WTC11 (cell line): ENCODE results near the gene ATRX. TPM values are rescaled to one million over a fixed set of nuclear protein-coding genes. Genes with fewer than 3 reads are reported as not detected.
A peak's percentile ranks its signal among the peaks of the same experiment; 100 is the strongest.

Experiments
- ATAC-seq: fragments of 200-7000 bp; cut with Tn5 transposase; 2 replicates; pipeline ENCODE4 v1.10.0; 2021; ENCODE audit warnings: mild to moderate bottlenecking, moderate library complexity
- CTCF ChIA-PET: fragments of 300-600 bp; sonication (Branson Sonifier 250); formaldehyde crosslinking; loops from one replicate; lab custom pipeline; 2021; ENCODE audit warnings: antibody characterized with exemption; lab: Charles Lee
- POLR2A ChIA-PET: fragments of 350-600 bp; sonication (Branson Sonifier 250); formaldehyde crosslinking; loops from one replicate; lab custom pipeline; 2021; ENCODE audit warnings: antibody characterized with exemption; lab: Charles Lee
- DNase-seq: peaks from one replicate; pipeline ENCODE4 v3.0.0; 2021; ENCODE audit warnings: low spot score
- H3K27ac Mint-ChIP-seq: 2 replicates; pipeline ENCODE4 v1.8.0; 2021; ENCODE audit warnings: mixed read lengths
- H3K27me3 Mint-ChIP-seq: 2 replicates; pipeline ENCODE4 v1.8.0; 2021; ENCODE audit warnings: low read depth, mild to moderate bottlenecking, moderate library complexity, mixed read lengths
- H3K36me3 Mint-ChIP-seq: 2 replicates; pipeline ENCODE4 v1.8.0; 2021; ENCODE audit warnings: mixed read lengths
- H3K4me1 Mint-ChIP-seq: 2 replicates; pipeline ENCODE4 v1.8.0; 2022; ENCODE audit warnings: mixed read lengths
- H3K4me3 Mint-ChIP-seq: 2 replicates; pipeline ENCODE4 v1.8.0; 2021; ENCODE audit warnings: mild to moderate bottlenecking, moderate library complexity, mixed read lengths
- H3K9me3 Mint-ChIP-seq: 2 replicates; pipeline ENCODE4 v1.8.0; 2021; ENCODE audit warnings: mixed read lengths
- ATF1 ChIP-seq: sonication (generic); formaldehyde crosslinking; IDR thresholded peaks from 2 replicates; pipeline ENCODE4 v1.8.1; 2023; ENCODE audit warnings: mild to moderate bottlenecking, moderate library complexity, missing genetic modification reagents
- ATF2 ChIP-seq: sonication (generic); formaldehyde crosslinking; IDR thresholded peaks from 2 replicates; pipeline ENCODE4 v1.8.1; 2022; ENCODE audit warnings: low read depth, missing genetic modification reagents, borderline replicate concordance
- CREB1 ChIP-seq: sonication (generic); formaldehyde crosslinking; IDR thresholded peaks from 2 replicates; pipeline ENCODE4 v1.8.0; 2023; ENCODE audit warnings: mild to moderate bottlenecking, missing genetic modification reagents
- E2F5 ChIP-seq: sonication (generic); formaldehyde crosslinking; IDR thresholded peaks from 2 replicates; pipeline ENCODE4 v1.8.1; 2022; ENCODE audit warnings: mild to moderate bottlenecking, moderate library complexity, missing genetic modification reagents
- ELF4 ChIP-seq: sonication (generic); formaldehyde crosslinking; IDR thresholded peaks from 2 replicates; pipeline ENCODE4 v1.8.1; 2022; ENCODE audit warnings: low read depth, mild to moderate bottlenecking, moderate library complexity, missing genetic modification reagents
- EMX1 ChIP-seq: fragments of 250-450 bp; sonication (Bioruptor Pico); IDR thresholded peaks from 2 replicates; pipeline ENCODE4 v1.8.0; 2021; ENCODE audit warnings: mild to moderate bottlenecking
- ERG ChIP-seq: fragments of 250-450 bp; sonication (Bioruptor Pico); IDR thresholded peaks from 2 replicates; pipeline ENCODE4 v1.8.0; 2021; ENCODE audit warnings: mild to moderate bottlenecking
- FOXP4 ChIP-seq: sonication (generic); formaldehyde crosslinking; IDR thresholded peaks from 2 replicates; pipeline ENCODE4 v1.8.0; 2022; ENCODE audit warnings: mild to moderate bottlenecking, missing genetic modification reagents
- GABPB1 ChIP-seq: sonication (generic); formaldehyde crosslinking; IDR thresholded peaks from 2 replicates; pipeline ENCODE4 v1.8.1; 2023; ENCODE audit warnings: mild to moderate bottlenecking, missing genetic modification reagents
- TEAD4 ChIP-seq: sonication (generic); formaldehyde crosslinking; IDR thresholded peaks from 2 replicates; pipeline ENCODE4 v1.8.0; 2022; ENCODE audit warnings: mild to moderate bottlenecking, missing genetic modification reagents
- ZNF121 ChIP-seq: sonication (generic); formaldehyde crosslinking; IDR thresholded peaks from 2 replicates; pipeline ENCODE4 v1.8.0; 2023; ENCODE audit warnings: missing genetic modification reagents
- ZNF138 ChIP-seq: sonication (generic); formaldehyde crosslinking; conservative IDR thresholded peaks from 2 replicates; pipeline ENCODE4 v1.8.1; 2022; ENCODE audit warnings: mild to moderate bottlenecking, moderate library complexity, missing genetic modification reagents
- ZNF512 ChIP-seq: sonication (generic); formaldehyde crosslinking; IDR thresholded peaks from 2 replicates; pipeline ENCODE4 v1.8.1; 2022; ENCODE audit warnings: missing genetic modification reagents, borderline replicate concordance
- total RNA-seq: library from RNA; stranded (reverse); gene quantifications from 3 replicates; pipeline ENCODE4 v1.2.3, GENCODE V29; 2021
- TF ChIP-seq, protein P1 (sequence below): sonication (generic); formaldehyde crosslinking; IDR thresholded peaks from 2 replicates; pipeline ENCODE4 v1.8.0; 2023; ENCODE audit warnings: missing genetic modification reagents, mild to moderate bottlenecking, borderline replicate concordance
- TF ChIP-seq, protein P2 (sequence below): fragments of 250-450 bp; sonication (Bioruptor Pico); IDR thresholded peaks from 2 replicates; pipeline ENCODE4 v1.9.0; 2021; ENCODE audit warnings: mild to moderate bottlenecking

ATRX gene
- total RNA-seq, 1 experiment from 2014 or later: 96.6 TPM

- peaks cover 34% of the 10 kb centered on the region for H3K36me3 Mint-ChIP-seq
- 0 out of 2 replicates have a peak, but pooled peaks cover under 1% of the 10 kb centered on the region for H3K9me3 Mint-ChIP-seq
- no peak for TF ChIP-seq ZNF121 (CRISPR knock-in tag)
- no peak for TF ChIP-seq ZNF138 (CRISPR knock-in tag)
- no peak for TF ChIP-seq ATF2 (CRISPR knock-in tag)
- TF ChIP-seq, all 79 proteins: peak for 0
- no peaks in the 10 kb centered on the region for H3K4me1 Mint-ChIP-seq
- ChIA-PET POLR2A (no interaction called here), CTCF (no interaction called here)
- H3K27ac Mint-ChIP-seq: no peak overlapping the region
- no peak overlapping the region for H3K4me3 Mint-ChIP-seq
- ATAC-seq (no peak), DNase-seq (no peak)
- H3K27me3 Mint-ChIP-seq: no peaks in the 10 kb centered on the region
Observed at GRCh38 chrX:77635373-77635772, 150.6 kb downstream of the ATRX start.

- H3K27me3 Mint-ChIP-seq: no peaks in the 10 kb centered on the region
- peaks cover 17% of the 10 kb centered on the region for H3K36me3 Mint-ChIP-seq
- TF ChIP-seq ELF4 (CRISPR knock-in tag): no peak
- no peak for TF ChIP-seq EMX1 (CRISPR knock-in tag)
- no peak for TF ChIP-seq E2F5 (CRISPR knock-in tag)
- TF ChIP-seq ZNF121 (CRISPR knock-in tag): 0 out of 2 replicates have a peak, but pooled peaks have one; percentile 57
- TF ChIP-seq, protein P1, sequence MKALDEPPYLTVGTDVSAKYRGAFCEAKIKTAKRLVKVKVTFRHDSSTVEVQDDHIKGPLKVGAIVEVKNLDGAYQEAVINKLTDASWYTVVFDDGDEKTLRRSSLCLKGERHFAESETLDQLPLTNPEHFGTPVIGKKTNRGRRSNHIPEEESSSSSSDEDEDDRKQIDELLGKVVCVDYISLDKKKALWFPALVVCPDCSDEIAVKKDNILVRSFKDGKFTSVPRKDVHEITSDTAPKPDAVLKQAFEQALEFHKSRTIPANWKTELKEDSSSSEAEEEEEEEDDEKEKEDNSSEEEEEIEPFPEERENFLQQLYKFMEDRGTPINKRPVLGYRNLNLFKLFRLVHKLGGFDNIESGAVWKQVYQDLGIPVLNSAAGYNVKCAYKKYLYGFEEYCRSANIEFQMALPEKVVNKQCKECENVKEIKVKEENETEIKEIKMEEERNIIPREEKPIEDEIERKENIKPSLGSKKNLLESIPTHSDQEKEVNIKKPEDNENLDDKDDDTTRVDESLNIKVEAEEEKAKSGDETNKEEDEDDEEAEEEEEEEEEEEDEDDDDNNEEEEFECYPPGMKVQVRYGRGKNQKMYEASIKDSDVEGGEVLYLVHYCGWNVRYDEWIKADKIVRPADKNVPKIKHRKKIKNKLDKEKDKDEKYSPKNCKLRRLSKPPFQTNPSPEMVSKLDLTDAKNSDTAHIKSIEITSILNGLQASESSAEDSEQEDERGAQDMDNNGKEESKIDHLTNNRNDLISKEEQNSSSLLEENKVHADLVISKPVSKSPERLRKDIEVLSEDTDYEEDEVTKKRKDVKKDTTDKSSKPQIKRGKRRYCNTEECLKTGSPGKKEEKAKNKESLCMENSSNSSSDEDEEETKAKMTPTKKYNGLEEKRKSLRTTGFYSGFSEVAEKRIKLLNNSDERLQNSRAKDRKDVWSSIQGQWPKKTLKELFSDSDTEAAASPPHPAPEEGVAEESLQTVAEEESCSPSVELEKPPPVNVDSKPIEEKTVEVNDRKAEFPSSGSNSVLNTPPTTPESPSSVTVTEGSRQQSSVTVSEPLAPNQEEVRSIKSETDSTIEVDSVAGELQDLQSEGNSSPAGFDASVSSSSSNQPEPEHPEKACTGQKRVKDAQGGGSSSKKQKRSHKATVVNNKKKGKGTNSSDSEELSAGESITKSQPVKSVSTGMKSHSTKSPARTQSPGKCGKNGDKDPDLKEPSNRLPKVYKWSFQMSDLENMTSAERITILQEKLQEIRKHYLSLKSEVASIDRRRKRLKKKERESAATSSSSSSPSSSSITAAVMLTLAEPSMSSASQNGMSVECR (CRISPR knock-in tag): no peak
- no peak for TF ChIP-seq ERG (CRISPR knock-in tag)
- H3K4me1 Mint-ChIP-seq: peaks cover 17% of the 10 kb centered on the region
- H3K4me3 Mint-ChIP-seq: no peak overlapping the region
- ChIA-PET CTCF (no interaction called here), POLR2A (no interaction called here)
- ATAC-seq: no peak
- no peaks in the 10 kb centered on the region for H3K9me3 Mint-ChIP-seq
- DNase-seq: no peak
- H3K27ac Mint-ChIP-seq: no peak overlapping the region
Observed at GRCh38 chrX:77628294-77629025, 157.6 kb downstream of the ATRX start.

DNA sequence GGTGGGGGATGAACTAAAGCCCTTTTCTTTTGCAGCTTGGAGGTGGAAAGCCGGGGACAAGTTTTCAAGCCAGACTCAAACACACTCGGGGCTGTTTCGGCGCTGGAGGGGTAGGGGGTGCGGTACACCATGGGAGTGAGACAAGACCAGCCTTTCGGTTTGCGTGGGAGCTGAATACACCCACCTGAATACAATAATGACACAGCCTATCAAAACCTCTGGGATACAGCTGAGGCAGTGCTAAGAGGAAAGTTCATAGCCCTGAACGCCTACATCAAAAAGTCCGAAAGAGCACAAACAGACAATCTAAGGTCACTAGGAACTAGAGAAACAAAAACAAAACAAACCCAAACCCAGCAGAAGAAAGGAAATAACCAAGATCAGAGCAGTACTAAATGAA lies 163.3 kb downstream of the ATRX start:
- POLR2A ChIA-PET: interaction anchor here (1.0 kb wide), 1 partner anchor 282 kb away, joined by 4 read pairs; no protein-coding TSS in a partner anchor
- no peak for DNase-seq
- Mint-ChIP-seq H3K27ac (peak overlapping the region; percentile 42), H3K27me3 (no peaks in the 10 kb centered on the region), H3K9me3 (no peaks in the 10 kb centered on the region), H3K36me3 (peaks cover 3% of the 10 kb centered on the region), H3K4me1 (peaks cover 31% of the 10 kb centered on the region), H3K4me3 (no peak overlapping the region)
- ATAC-seq: peak; percentile 41; the same call in 1 of the 2 replicates
- CTCF ChIA-PET: no interaction called here
- TF ChIP-seq, protein P2, sequence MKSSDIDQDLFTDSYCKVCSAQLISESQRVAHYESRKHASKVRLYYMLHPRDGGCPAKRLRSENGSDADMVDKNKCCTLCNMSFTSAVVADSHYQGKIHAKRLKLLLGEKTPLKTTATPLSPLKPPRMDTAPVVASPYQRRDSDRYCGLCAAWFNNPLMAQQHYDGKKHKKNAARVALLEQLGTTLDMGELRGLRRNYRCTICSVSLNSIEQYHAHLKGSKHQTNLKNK (CRISPR knock-in tag): no peak
- TF ChIP-seq ZNF512: no peak
- TF ChIP-seq ZNF138 (CRISPR knock-in tag): no peak
- no peak for TF ChIP-seq ZNF121 (CRISPR knock-in tag)
- TF ChIP-seq FOXP4: no peak
- TF ChIP-seq ATF1 (CRISPR knock-in tag): no peak
- no peak for TF ChIP-seq TEAD4 (CRISPR knock-in tag)
- no peak for TF ChIP-seq CREB1 (CRISPR knock-in tag)
- TF ChIP-seq GABPB1 (CRISPR knock-in tag): no peak
- no peak for TF ChIP-seq ELF4 (CRISPR knock-in tag)
